GM06990 (cell line): ENCODE measurements around the gene FAM180A.

Experiments used
- DNase-seq: peaks from one replicate; pipeline ENCODE4 v3.0.0-alpha.2; 2011; ENCODE audit not compliant: insufficient read length; ENCODE audit errors: extremely low read depth
- H3K27me3 ChIP-seq: replicated peaks from 2 replicates; pipeline ENCODE4 v1.6.0; 2011; ENCODE audit warnings: low read length; ENCODE audit not compliant: control insufficient read depth, insufficient read depth
- H3K36me3 ChIP-seq: 2 replicates; pipeline ENCODE4 v1.5.1; 2011; ENCODE audit warnings: low read length; ENCODE audit not compliant: control insufficient read depth, insufficient read depth
- H3K4me3 ChIP-seq: replicated peaks from 2 replicates; pipeline ENCODE4 v1.5.1; 2011; ENCODE audit warnings: low read depth, mild to moderate bottlenecking, control low read depth, low read length
- TF ChIP-seq, protein P1 (sequence below): IDR thresholded peaks from 2 replicates; pipeline ENCODE4 v1.5.1; 2011; ENCODE audit warnings: low read length, control low read depth, mild to moderate bottlenecking, inconsistent platforms; ENCODE audit not compliant: insufficient read depth, poor library complexity, severe bottlenecking

FAM180A gene

DNA sequence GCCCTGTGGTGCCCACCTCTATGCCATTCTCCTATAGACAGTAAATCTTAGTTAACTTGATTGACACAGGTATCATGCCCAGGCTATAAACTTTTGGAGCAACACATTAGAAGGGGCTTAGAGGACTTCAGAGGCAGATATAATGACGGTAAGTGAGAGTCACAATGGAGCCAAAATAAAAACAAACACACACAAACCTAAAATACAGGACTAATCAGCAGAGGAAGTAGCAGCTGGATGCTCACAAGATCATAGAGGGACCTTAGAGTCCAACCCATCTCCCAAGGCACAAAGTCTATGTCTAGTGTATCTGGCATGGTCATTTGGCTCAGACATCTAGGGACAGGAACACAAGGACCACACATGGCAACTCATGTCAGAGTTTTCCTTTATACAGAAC, 32.9 kb downstream of the FAM180A start:
- H3K36me3 ChIP-seq, result no peaks in the 10 kb centered on the region
- no peak for DNase-seq
- no peaks in the 10 kb centered on the region for H3K27me3 ChIP-seq
- H3K4me3 ChIP-seq, result no peak overlapping the region
- TF ChIP-seq, protein P1, sequence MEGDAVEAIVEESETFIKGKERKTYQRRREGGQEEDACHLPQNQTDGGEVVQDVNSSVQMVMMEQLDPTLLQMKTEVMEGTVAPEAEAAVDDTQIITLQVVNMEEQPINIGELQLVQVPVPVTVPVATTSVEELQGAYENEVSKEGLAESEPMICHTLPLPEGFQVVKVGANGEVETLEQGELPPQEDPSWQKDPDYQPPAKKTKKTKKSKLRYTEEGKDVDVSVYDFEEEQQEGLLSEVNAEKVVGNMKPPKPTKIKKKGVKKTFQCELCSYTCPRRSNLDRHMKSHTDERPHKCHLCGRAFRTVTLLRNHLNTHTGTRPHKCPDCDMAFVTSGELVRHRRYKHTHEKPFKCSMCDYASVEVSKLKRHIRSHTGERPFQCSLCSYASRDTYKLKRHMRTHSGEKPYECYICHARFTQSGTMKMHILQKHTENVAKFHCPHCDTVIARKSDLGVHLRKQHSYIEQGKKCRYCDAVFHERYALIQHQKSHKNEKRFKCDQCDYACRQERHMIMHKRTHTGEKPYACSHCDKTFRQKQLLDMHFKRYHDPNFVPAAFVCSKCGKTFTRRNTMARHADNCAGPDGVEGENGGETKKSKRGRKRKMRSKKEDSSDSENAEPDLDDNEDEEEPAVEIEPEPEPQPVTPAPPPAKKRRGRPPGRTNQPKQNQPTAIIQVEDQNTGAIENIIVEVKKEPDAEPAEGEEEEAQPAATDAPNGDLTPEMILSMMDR, result no peak

DNA sequence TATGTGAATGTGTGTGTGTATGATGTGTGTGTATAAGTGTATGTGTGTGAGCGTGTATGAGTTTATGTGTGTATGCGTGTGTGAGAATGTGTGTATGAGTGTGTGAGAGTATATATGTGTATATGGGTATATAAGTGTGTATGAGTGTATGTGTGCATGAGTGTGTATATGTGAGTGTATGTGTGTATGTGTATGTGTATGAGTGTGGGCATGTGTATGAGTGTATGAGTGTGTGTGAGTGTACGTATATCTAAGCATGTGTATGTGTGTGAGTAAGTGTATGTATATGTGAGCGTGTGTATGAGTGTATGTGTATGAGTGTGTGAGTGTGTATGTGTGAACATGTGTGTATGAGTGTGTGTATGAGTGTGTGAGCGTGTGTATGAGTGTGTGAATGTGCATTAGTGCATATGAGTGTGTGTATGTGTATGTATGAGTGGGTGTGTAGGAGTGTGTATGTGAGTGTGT, 33.5 kb downstream of the FAM180A start:
- no peak for DNase-seq
- Histone ChIP-seq H3K4me3 (no peak overlapping the region), H3K27me3 (no peaks in the 10 kb centered on the region), H3K36me3 (no peaks in the 10 kb centered on the region)
- TF ChIP-seq, protein P1, result no peak

DNA sequence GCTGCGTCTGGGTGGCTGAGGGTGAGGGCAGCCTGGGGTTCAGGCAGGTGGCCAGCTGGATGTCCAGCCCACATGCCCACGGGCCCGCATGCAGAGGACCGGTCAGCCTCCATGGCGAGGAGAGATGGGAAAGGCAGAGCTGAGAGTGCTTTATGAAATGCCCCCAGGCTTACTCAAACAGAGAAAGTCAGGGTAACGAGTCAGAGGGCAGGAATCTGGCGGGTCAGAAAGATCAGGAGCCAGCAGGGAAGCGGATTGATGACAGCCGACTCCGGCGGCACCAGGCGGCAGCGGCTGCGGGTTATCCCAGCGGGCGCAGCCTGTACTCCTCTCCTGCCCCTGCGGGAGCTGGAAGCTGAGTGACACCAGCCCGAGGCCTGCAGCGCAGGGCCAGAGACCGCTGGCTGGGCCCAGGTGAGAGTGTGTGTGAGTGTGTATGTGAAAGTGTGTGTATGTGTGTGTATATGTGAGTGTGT, 34.0 kb downstream of the FAM180A start:
- Histone ChIP-seq H3K27me3 (no peaks in the 10 kb centered on the region), H3K4me3 (no peak overlapping the region), H3K36me3 (no peaks in the 10 kb centered on the region)
- TF ChIP-seq, protein P1, result no peak
- DNase-seq, result no peak

DNA sequence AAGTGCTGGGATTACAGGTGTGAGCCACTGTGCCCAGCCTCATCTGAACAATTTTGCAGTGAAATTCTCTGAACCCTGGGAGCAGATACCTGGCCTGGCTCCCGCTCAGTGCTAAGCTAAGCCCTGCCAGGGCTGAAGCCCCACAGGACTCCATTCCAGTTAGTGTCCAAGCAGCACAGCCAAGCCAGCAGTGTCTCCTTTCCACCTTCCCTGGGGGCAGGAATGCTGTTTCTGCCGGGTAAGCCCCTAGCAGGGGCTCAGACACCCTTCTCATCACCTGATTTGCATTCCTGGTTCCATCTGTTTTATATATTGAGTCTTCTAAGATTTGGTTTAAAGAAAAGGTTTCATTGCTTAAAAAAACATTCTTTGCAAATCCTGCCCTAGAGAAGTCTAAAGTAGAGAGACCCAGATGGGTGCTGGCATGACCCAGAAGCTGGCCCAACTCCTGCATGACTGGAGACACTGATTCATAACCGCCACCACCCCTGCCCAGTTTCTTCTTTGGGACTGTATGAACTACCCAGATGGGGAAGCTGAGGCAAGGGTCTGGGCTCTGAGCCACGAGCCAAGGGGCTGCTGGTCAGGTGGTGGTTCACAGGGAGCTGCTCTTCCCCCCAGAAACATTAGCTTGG, 34.7 kb downstream of the FAM180A start:
- Histone ChIP-seq H3K36me3 (no peaks in the 10 kb centered on the region), H3K27me3 (no peaks in the 10 kb centered on the region), H3K4me3 (no peak overlapping the region)
- DNase-seq, result no peak
- TF ChIP-seq, protein P1, result no peak

DNA sequence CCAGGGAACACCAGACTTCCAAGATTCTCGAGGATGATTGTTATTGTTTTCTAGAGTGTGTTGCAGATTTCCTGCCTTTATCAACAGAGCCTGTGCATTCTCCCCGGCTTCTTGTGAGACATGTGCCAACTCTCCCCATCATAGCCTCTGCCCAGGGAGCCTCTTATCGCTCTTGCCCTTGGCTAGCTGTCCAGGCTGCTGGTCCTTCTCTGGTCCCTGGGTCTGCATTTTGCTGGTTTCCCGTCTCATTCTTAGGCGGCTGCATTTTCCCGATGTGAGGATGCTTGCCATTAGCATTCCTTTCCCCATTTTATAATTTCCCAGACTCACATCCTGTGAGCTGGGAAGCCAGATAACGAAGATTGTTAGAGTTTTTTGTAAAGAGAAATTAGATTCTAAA, 35.8 kb downstream of the FAM180A start:
- Histone ChIP-seq H3K27me3 (no peaks in the 10 kb centered on the region), H3K36me3 (no peaks in the 10 kb centered on the region)
- TF ChIP-seq, protein P1, result no peak

More for the DNA sequence above, 35.8 kb downstream of the FAM180A start:
- no peak for DNase-seq
- H3K4me3 ChIP-seq, result no peak overlapping the region
